GM18519 (cell line): ENCODE results near the gene U2AF2.

Experiments
- ATAC-seq: cut with Tn5 transposase; IDR thresholded peaks from one replicate; pipeline ENCODE4 v1.9.1; 2021; ENCODE audit warnings: mild to moderate bottlenecking, moderate library complexity; ENCODE audit not compliant: unreplicated experiment, low FRiP score

Gene U2AF2

DNA sequence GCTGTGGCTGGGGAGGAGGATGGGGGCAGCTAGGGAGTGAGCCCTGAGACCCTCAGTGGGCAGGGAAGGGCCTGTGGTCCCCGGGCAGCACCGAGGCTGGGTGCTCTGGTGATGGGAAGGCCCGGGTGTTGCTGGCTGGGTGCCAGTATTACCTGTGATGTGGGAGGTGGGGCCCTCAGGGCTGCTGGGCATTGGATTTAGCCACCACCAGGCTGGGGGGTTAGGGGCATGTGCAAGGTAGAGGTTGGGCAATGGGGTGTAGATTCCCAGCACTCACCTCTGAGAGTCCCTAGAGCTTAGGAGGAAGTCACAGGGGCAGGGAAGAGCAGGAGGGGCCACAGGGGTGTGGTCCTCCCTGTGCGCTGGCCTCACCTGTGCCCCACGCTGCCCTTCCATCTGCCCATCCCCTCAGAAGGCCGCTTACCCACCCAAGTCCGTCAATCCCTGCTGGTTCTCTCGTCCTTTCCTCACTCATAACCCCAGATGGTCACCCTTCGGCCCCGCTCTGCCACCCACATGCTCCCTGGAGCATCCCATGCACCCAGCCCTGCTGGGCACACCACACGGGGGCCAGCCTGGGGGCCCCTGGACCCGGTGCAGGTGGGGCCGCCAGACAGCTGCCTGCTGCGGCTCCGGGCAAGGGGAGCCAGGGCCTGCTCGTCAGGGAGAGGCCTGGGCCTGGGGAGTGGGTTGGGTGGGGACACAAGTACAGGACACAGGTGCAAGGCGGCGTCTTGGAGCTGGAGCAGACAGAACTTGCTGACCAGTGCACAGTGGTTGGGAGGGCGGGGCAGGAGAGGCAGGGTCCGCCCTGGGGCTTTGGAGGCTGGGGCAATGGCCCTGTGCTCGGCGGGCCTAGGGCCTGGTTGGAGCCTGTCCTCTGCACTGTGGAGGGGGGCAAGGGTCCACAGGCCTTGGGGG, 32.7 kb downstream of the U2AF2 start:
- no peak for ATAC-seq

DNA sequence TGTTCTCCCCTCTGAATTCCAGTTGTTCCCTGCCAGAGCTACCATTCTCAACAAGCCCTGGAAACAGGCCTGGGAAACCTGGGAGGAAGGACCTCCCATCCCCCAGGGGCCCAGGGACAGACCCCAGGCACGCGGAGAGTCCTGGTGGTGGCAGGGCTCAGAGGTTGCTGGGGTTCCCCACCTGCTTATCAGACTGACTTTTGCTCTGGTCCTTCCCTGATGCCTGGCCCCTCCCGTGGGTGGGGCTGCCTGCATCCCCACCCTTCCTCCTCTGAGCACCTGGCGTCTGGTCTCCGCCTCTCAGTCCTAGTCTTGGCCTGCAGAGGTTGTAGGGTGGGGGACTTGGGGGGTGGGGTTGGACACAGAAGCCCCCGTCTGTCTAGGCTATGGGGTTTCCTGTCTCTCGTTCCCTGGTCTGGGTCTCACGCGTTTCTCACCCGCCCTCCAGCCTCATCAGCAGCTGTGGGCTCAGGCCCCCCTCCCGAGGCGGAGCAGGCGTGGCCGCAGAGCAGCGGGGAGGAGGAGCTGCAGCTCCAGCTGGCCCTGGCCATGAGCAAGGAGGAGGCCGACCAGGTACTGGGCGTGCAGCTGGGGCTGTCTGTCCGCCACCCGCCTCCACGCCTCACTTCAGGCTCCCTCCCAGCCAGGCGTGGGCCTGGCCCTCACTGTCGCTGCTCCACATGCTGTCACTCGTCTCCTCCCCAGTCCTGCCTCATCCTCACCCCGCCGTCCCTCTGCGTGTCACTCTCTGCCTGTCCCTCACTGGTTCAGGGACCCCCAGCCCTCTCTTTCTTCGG, 33.8 kb downstream of the U2AF2 start:
- no peak for ATAC-seq

DNA sequence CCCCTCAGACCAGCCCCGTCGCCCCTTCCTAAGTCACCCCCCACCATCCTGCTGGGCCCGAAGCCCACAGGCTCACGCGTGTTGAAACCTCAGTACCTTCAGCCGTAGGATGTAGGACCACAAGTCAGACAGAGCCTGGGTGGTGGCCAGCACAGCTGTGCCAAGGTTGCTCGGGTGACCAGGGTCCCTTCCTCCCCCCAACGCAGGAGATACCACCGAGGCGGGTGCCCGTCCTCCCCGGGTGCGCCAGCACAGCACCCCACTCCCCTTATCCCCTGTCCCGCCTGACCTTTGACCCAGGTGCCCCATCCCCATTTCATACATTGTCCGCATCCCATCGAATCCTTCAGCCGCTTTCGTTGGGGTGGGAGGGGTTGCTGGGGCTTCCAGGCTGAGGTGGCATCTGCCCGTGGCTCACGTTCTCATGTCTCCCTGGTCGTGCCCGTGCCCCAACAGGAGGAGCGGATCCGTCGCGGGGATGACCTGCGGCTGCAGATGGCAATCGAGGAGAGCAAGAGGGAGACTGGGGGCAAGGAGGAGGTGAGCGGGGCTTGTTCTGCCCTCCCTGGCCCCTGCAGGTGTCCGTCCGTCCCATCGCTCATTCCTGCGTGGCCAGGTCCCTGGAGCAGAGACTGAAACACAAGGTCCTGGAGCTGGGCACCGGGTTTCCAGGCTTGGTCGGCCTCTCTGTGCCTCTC, 34.7 kb downstream of the U2AF2 start:
- no peak for ATAC-seq

GRCh38 chr19:55690109-55690768, 35.4 kb downstream of the U2AF2 start:
- ATAC-seq = no peak

DNA sequence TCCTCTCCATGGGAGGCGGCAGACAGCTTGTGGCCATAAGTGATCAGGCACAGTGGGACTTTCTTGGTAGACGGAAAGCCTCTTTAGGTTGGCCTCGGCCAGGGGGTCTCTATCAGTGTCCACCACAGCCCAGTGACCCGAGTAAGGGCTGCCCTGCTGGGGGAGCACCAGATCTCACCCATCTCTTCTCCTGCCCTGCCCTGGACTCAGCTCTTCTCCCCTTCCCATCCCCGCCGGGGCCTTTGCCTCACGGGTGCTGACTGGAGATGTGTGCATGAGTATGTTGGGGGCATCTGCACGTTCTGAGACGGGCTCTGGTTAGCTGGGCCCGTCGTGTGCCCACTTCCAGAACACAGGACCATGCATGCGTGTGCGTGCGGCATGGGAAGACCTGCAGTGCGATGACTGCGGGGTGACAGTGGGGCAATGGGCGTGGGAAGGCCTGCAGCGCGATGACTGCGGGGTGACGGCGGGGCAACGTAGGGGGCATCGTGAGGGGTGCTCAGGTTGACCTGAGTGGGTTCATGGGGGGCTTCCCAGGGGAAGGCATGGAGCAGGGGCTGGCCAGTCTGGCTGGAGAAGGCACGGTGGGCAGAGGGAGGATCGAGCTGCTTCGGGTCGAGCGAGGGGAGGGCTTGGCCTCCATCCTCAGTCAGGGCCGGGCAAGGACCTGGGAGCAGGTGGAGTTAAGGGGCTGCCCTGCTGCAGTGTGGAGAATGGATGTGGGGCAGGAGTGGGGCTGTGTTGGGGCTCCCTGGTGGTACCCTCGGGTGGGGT, 36.1 kb downstream of the U2AF2 start:
- ATAC-seq = no peak

- no peak for ATAC-seq
Observed at GRCh38 chr19:55691561-55692481, 37.0 kb downstream of the U2AF2 start.

DNA sequence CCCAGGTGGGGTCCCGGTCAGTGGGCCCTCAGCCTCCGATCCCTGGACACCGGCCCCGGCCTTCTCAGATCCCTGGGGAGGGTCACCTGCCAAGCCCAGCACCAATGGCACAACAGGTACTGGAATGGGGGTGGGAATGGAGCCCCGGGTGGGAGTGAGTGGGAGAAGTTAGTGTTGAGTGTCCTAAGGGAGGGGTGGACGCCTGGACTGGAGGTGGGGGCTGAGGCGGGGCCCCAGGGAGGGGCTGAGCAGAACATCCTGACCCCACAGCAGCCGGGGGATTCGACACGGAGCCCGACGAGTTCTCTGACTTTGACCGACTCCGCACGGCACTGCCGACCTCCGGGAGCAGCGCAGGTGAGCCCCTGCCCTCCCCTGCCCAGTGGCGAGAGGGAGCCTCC, 37.8 kb downstream of the U2AF2 start:
- ATAC-seq = no peak

DNA sequence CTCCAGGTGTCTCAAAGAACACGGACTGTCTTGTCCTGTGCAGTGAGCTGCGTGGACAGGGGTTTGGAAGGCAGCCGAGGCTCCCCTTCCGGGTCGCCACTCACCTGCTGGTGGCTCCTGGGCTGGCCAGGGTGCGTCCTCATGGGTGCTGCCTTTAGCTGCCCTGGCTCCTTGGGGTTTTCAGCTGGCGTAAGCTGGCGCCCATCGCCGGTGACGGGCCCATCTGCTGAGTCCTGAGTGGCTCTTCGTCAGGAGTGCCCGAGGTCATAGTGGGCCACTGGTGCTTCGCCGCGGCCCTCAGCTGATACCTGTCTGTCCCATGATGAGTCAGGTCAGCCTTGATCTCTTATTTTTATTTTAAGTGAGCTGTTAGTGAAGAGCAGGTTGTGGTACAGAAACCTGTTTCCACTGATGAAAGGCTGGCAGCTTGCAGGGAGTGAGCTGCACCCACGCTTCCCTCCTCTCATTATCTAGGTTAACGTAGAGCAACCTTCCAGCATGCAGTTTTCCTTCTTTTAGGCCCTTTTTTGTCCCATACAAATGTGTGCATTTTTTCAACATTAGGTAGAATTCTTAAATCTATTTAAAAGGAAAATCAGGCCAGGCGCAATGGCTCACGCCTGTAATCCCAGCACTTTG, 38.6 kb downstream of the U2AF2 start:
- no peak for ATAC-seq

DNA sequence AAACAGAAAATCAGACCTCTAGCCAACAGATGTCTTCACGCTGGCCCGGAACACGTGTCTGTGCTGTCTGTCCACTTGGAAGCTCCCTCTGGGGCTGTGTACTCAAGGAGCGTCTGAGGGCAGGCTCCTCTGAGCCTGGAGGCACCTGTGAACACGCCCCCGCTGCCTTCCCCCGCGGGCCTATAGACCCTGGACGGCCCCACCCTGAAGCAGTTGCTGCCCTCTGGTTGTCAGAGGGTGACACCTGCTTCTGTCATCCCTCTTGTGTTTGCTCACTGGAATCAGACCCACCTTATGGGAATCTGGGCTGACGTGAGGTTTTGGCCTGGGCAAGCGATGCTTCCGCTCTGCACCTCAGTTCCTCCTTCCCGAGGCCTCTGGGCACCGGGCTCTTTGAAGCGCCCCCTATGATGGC, 39.4 kb downstream of the U2AF2 start:
- ATAC-seq = no peak

DNA sequence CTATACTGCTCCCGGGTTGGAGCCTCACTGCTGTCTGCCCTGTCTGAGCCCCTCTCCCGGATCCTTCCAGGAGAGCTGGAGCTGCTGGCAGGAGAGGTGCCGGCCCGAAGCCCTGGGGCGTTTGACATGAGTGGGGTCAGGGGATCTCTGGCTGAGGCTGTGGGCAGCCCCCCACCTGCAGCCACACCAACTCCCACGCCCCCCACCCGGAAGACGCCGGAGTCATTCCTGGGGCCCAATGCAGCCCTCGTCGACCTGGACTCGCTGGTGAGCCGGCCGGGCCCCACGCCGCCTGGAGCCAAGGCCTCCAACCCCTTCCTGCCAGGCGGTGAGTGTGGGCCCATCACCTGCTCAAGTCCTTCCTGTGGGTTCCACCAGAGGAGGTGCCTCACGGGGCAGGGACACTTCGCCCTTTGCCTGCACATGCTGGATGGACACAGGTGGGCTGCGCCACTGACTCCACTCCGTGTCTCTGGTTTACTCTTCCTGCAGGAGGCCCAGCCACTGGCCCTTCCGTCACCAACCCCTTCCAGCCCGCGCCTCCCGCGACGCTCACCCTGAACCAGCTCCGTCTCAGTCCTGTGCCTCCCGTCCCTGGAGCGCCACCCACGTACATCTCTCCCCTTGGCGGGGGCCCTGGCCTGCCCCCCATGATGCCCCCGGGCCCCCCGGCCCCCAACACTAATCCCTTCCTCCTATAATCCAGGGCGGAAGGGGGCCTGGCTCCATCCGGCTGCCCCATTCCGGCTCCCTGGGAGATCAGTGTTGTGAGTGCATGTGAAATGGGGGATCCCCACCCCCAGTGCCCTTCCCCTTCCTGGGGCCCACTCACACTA, 40.0 kb downstream of the U2AF2 start:
- no peak for ATAC-seq

GRCh38 chr19:55695511-55696290, 40.9 kb downstream of the U2AF2 start:
- ATAC-seq = no peak

GRCh38 chr19:55696301-55697068, 41.6 kb downstream of the U2AF2 start:
- no peak for ATAC-seq

DNA sequence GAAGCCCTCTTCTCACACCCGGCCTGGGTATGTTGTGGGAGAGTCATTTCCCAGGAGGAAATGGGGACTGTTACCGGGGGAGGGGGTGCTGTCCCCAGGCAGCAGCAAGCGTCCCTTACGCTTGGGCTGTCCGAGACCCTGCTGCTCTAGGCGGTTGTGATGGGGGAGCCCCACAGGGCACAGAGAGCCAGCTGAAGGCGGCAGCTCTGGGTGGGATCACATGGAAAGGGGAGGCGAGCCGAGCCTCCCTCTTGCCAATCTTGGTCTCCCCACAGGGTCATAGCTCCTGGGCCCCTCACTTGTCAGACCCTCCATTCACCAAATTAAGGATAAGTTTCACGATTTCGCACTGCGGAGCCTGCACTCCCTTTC, 42.2 kb downstream of the U2AF2 start:
- no peak for ATAC-seq

GRCh38 chr19:55697698-55698097, 42.9 kb downstream of the U2AF2 start:
- no peak for ATAC-seq

DNA sequence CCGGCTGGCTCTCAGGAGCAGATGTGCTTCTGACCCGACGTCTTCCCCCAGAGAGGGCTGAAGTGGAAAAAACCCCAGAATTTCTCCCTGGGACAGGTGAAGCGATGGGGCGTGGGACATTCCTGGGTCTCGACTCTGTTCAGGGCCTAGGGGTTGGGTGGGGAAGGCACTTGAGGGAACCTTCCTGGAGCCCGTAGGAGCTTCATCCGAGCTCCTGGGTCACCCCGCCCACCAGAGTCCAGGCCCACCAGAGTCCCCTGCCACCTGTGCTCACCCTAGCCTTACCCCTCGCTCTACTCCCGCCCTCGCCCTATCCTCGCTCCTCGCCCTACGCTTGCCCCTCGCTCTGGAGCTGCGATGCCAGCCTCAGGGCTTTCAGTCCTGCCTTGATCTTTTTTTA, 43.4 kb downstream of the U2AF2 start:
- ATAC-seq = no peak

GRCh38 chr19:55699221-55699620, 44.4 kb downstream of the U2AF2 start:
- no peak for ATAC-seq
